ENCODE data around the gene CAPN9. TPM values are rescaled to one million over a fixed set of nuclear protein-coding genes. Genes with fewer than 3 reads are reported as not detected.
"Not testable (repeated sequence)": the region's sequence is repeated elsewhere in the genome, so short reads cannot be mapped to it uniquely, and the experiment has no call there.

Gene CAPN9, protein sequence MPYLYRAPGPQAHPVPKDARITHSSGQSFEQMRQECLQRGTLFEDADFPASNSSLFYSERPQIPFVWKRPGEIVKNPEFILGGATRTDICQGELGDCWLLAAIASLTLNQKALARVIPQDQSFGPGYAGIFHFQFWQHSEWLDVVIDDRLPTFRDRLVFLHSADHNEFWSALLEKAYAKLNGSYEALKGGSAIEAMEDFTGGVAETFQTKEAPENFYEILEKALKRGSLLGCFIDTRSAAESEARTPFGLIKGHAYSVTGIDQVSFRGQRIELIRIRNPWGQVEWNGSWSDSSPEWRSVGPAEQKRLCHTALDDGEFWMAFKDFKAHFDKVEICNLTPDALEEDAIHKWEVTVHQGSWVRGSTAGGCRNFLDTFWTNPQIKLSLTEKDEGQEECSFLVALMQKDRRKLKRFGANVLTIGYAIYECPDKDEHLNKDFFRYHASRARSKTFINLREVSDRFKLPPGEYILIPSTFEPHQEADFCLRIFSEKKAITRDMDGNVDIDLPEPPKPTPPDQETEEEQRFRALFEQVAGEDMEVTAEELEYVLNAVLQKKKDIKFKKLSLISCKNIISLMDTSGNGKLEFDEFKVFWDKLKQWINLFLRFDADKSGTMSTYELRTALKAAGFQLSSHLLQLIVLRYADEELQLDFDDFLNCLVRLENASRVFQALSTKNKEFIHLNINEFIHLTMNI
- total RNA-seq (2022) = 0.28 and 0.39 TPM in 2 replicates
- percentile 27 among the genes with signal in this experiment for Bru-seq, nascent RNA
- BruChase-seq, experiment 1, labeled RNA remaining after a 2-hour chase = percentile 20 among the genes with signal in this experiment
- BruChase-seq, experiment 2, labeled RNA remaining after a 6-hour chase = percentile 16 among the genes with signal in this experiment
- long read RNA-seq, partial matches to known transcripts = 0 of 3 reads
- long read RNA-seq, other reads (novel, unspliced or antisense) = 3 of 3 reads

DNA sequence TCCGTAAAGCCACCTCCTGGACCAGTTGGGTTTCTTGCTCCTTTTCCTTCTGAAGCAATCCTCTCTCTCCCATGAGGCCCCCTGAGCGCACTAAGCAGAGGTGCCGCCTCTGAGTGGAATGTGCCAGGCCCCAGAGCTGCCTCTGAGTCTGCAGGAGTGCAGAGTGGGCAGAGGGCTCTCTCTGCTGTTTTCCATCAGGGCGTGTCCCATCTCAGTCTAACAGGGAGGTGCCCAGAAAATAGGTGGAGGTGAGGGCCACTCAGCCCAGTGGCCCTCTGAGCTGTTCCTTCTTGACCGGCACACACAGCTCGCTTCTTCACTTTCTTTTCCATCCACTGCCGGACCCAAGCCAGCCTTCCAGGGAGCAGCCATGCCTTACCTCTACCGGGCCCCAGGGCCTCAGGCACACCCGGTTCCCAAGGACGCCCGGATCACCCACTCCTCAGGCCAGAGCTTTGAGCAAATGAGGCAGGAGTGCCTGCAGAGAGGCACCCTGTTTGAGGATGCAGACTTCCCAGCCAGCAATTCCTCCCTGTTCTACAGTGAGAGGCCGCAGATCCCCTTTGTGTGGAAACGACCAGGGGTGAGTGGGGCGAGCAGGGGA, at the start of gene CAPN9:
Gene CAPN9, plus strand, starts transcription at position 262 of the 604 bp plus-strand sequence. Its CDS starts 109 bp downstream, at position 371.
- POLR2A ChIA-PET = no interaction called here
- H3K36me3 Mint-ChIP-seq (ENCODE audit: insufficient read depth, unreplicated experiment) = no peaks in the 10 kb centered on the region
- H3K9me3 Mint-ChIP-seq (ENCODE audit: unreplicated experiment) = peaks cover 9% of the 10 kb centered on the region
- BruUV-seq (replicated peaks) = no TSS peak
- no peak for DNase-seq
- TF ChIP-seq, protein P1, sequence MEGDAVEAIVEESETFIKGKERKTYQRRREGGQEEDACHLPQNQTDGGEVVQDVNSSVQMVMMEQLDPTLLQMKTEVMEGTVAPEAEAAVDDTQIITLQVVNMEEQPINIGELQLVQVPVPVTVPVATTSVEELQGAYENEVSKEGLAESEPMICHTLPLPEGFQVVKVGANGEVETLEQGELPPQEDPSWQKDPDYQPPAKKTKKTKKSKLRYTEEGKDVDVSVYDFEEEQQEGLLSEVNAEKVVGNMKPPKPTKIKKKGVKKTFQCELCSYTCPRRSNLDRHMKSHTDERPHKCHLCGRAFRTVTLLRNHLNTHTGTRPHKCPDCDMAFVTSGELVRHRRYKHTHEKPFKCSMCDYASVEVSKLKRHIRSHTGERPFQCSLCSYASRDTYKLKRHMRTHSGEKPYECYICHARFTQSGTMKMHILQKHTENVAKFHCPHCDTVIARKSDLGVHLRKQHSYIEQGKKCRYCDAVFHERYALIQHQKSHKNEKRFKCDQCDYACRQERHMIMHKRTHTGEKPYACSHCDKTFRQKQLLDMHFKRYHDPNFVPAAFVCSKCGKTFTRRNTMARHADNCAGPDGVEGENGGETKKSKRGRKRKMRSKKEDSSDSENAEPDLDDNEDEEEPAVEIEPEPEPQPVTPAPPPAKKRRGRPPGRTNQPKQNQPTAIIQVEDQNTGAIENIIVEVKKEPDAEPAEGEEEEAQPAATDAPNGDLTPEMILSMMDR (IDR thresholded peaks at IDR 0.05; ENCODE audit: insufficient read depth in 1 of 2, low read depth in 1 of 2, low read length in 1 of 2, severe bottlenecking in 1 of 2, unreplicated experiment in 1 of 2) = no peak
- Histone ChIP-seq H3K4me1 (peaks cover 67% of the 10 kb centered on the region), H3K27me3 (replicated peaks; ENCODE audit: control insufficient read depth, insufficient read depth, low read length) (no peaks in the 10 kb centered on the region), H3K4me3 (ENCODE audit: low read depth, low read length) (no peak within 1 kb of the TSS), H3K9me3 (0 out of 2 replicates have a peak, but pooled peaks cover 3% of the 10 kb centered on the region), H3K36me3 (ENCODE audit: control insufficient read depth, insufficient read depth, low read length) (no peaks in the 10 kb centered on the region)
- CTCF ChIA-PET = interaction anchor here (0.7 kb wide), 1 partner anchor 448 kb away, joined by 3 read pairs; no protein-coding TSS in a partner anchor
- H3K27ac Mint-ChIP-seq (ENCODE audit: unreplicated experiment) = peak within 1 kb of the TSS; percentile 67
- no peak within 1 kb of the TSS for H3K4me3 Mint-ChIP-seq (ENCODE audit: unreplicated experiment)
- H3K4me1 Mint-ChIP-seq (ENCODE audit: low read depth, unreplicated experiment) = peaks cover 57% of the 10 kb centered on the region
- intact Hi-C loops (cut with micrococcal nuclease; ENCODE audit: unreplicated experiment) = no loop called here
- no peaks in the 10 kb centered on the region for H3K27me3 Mint-ChIP-seq (ENCODE audit: insufficient read depth, unreplicated experiment)

- ChIA-PET POLR2A (no interaction called here), CTCF (interaction anchor here (0.6 kb wide), 1 partner anchor 56 kb away, joined by 3 read pairs; no protein-coding TSS in a partner anchor)
- Histone ChIP-seq H3K27me3 (replicated peaks; ENCODE audit: control insufficient read depth, insufficient read depth, low read length) (no peaks in the 10 kb centered on the region), H3K9me3 (no peaks in the 10 kb centered on the region), H3K4me3 (ENCODE audit: low read depth, low read length) (no peak overlapping the region), H3K36me3 (ENCODE audit: control insufficient read depth, insufficient read depth, low read length) (no peaks in the 10 kb centered on the region; the same call in 1 of the 2 replicates), H3K4me1 (peaks cover 23% of the 10 kb centered on the region)
- H3K4me3 Mint-ChIP-seq (ENCODE audit: unreplicated experiment) = no peak overlapping the region
- BruUV-seq (replicated peaks) = no TSS peak
- no peak for DNase-seq
- H3K9me3 Mint-ChIP-seq (ENCODE audit: unreplicated experiment) = no peaks in the 10 kb centered on the region
- H3K4me1 Mint-ChIP-seq (ENCODE audit: low read depth, unreplicated experiment) = peaks cover 33% of the 10 kb centered on the region
- H3K36me3 Mint-ChIP-seq (ENCODE audit: insufficient read depth, unreplicated experiment) = peaks cover 23% of the 10 kb centered on the region
- peak overlapping the region; percentile 48 for H3K27ac Mint-ChIP-seq (ENCODE audit: unreplicated experiment)
- TF ChIP-seq, protein P1 (IDR thresholded peaks at IDR 0.05; ENCODE audit: insufficient read depth in 1 of 2, low read depth in 1 of 2, low read length in 1 of 2, severe bottlenecking in 1 of 2, unreplicated experiment in 1 of 2) = no peak
- intact Hi-C loops (cut with micrococcal nuclease; ENCODE audit: unreplicated experiment) = no loop called here
- no peaks in the 10 kb centered on the region for H3K27me3 Mint-ChIP-seq (ENCODE audit: insufficient read depth, unreplicated experiment)
Observed at GRCh38 chr1:230698130-230698529, 49.1 kb upstream of the CAPN9 start.

GRCh38 chr1:230698964-230699363, 48.2 kb upstream of the CAPN9 start:
- POLR2A ChIA-PET; H3K4me3 ChIP-seq (ENCODE audit: low read depth, low read length); DNase-seq; intact Hi-C loops (cut with micrococcal nuclease; ENCODE audit: unreplicated experiment); H3K27ac Mint-ChIP-seq (ENCODE audit: unreplicated experiment); H3K36me3 ChIP-seq (ENCODE audit: control insufficient read depth, insufficient read depth, low read length); H3K27me3 ChIP-seq (replicated peaks; ENCODE audit: control insufficient read depth, insufficient read depth, low read length); BruUV-seq (replicated peaks); H3K9me3 Mint-ChIP-seq (ENCODE audit: unreplicated experiment); H3K27me3 Mint-ChIP-seq (ENCODE audit: insufficient read depth, unreplicated experiment); H3K9me3 ChIP-seq; H3K4me3 Mint-ChIP-seq (ENCODE audit: unreplicated experiment): not testable (repeated sequence)
- H3K4me1 ChIP-seq = peaks cover 31% of the 10 kb centered on the region
- CTCF ChIA-PET = interaction anchor here (0.6 kb wide), 1 partner anchor 57 kb away, joined by 3 read pairs; no protein-coding TSS in a partner anchor
- H3K4me1 Mint-ChIP-seq (ENCODE audit: low read depth, unreplicated experiment) = peaks cover 41% of the 10 kb centered on the region
- H3K36me3 Mint-ChIP-seq (ENCODE audit: insufficient read depth, unreplicated experiment) = peaks cover 23% of the 10 kb centered on the region
